ENCODE data around the gene AGBL1. TPM values are rescaled to one million over a fixed set of nuclear protein-coding genes. Genes with fewer than 3 reads are reported as not detected.

AGBL1 gene
- polyA plus RNA-seq, 1 donor (not counting 4 experiments of a cell fraction or from before 2014, with no cell fraction given), result not detected

GRCh38 chr15:86439614-86440013 lies 359.9 kb downstream of the AGBL1 start:
- no peaks in the 10 kb centered on the region for H4K20me1 ChIP-seq (ENCODE audit: control insufficient read depth, extremely low read depth, insufficient read depth, low read length)
- FAIRE-seq (no peak), DNase-seq (ENCODE audit: low read depth, low spot score) (no peak)
- H3K27ac ChIP-seq (ENCODE audit: control insufficient read depth, insufficient read depth, low read length), result no peak overlapping the region
- H3K4me2 ChIP-seq (ENCODE audit: control insufficient read depth, extremely low read depth, insufficient read depth, low read depth, low read length), result no peak overlapping the region
- H3K9me1 ChIP-seq (ENCODE audit: control insufficient read depth, extremely low read depth, insufficient read depth, low read length), result no peaks in the 10 kb centered on the region
- no peak for TF ChIP-seq EZH2 (IDR thresholded peaks at IDR 0.05; ENCODE audit: low read length)
- no peak for TF ChIP-seq CTCF (optimal IDR thresholded peaks at IDR 0.05 in 1 of 3, IDR thresholded peaks at IDR 0.05 in 1 of 3, conservative IDR thresholded peaks at IDR 0.05 in 1 of 3; ENCODE audit: extremely low read depth in 1 of 3, insufficient read depth in 2 of 3, low read length in 3 of 3)
- no peaks in the 10 kb centered on the region for H3K79me2 ChIP-seq (ENCODE audit: control insufficient read depth, insufficient read depth, low read length)
- no peak overlapping the region for H3K9ac ChIP-seq (ENCODE audit: control insufficient read depth, extremely low read depth, insufficient read depth, low read length)
- no peaks in the 10 kb centered on the region for H3K9me3 ChIP-seq (ENCODE audit: control insufficient read depth, low read depth, low read length)
- no peaks in the 10 kb centered on the region for H3K4me1 ChIP-seq (ENCODE audit: control insufficient read depth, extremely low read depth, insufficient read depth, low read length)
- no peak overlapping the region for H3K4me3 ChIP-seq (ENCODE audit: control insufficient read depth in 2 of 3, extremely low read depth in 1 of 3, insufficient read depth in 2 of 3, low read depth in 1 of 3, low read length in 3 of 3)
- dilution Hi-C loops (cut with MboI; ENCODE audit: extremely low pct_ligation_motif_present, low sequenced_read_pairs), result no loop called here
- H2AFZ ChIP-seq (ENCODE audit: control insufficient read depth, low read length), result no peak overlapping the region
- H3K36me3 ChIP-seq (ENCODE audit: control insufficient read depth in 2 of 2, extremely low read depth in 1 of 2, insufficient read depth in 2 of 2, low read length in 2 of 2), result no peaks in the 10 kb centered on the region
- H3K27me3 ChIP-seq (ENCODE audit: control insufficient read depth, extremely low read depth, insufficient read depth, low read length), result no peaks in the 10 kb centered on the region

GRCh38 chr15:86444527-86444926 lies 364.9 kb downstream of the AGBL1 start:
- Histone ChIP-seq H3K27me3 (ENCODE audit: control insufficient read depth, extremely low read depth, insufficient read depth, low read length) (no peaks in the 10 kb centered on the region), H3K36me3 (ENCODE audit: control insufficient read depth in 2 of 2, extremely low read depth in 1 of 2, insufficient read depth in 2 of 2, low read length in 2 of 2) (no peaks in the 10 kb centered on the region), H3K79me2 (ENCODE audit: control insufficient read depth, insufficient read depth, low read length) (no peaks in the 10 kb centered on the region), H3K4me2 (ENCODE audit: control insufficient read depth, extremely low read depth, insufficient read depth, low read depth, low read length) (no peak overlapping the region), H2AFZ (ENCODE audit: control insufficient read depth, low read length) (no peak overlapping the region), H3K27ac (ENCODE audit: control insufficient read depth, insufficient read depth, low read length) (no peak overlapping the region), H3K4me3 (ENCODE audit: control insufficient read depth in 2 of 3, extremely low read depth in 1 of 3, insufficient read depth in 2 of 3, low read depth in 1 of 3, low read length in 3 of 3) (no peak overlapping the region), H4K20me1 (ENCODE audit: control insufficient read depth, extremely low read depth, insufficient read depth, low read length) (no peaks in the 10 kb centered on the region), H3K4me1 (ENCODE audit: control insufficient read depth, extremely low read depth, insufficient read depth, low read length) (no peaks in the 10 kb centered on the region), H3K9me1 (ENCODE audit: control insufficient read depth, extremely low read depth, insufficient read depth, low read length) (no peaks in the 10 kb centered on the region), H3K9ac (ENCODE audit: control insufficient read depth, extremely low read depth, insufficient read depth, low read length) (no peak overlapping the region), H3K9me3 (ENCODE audit: control insufficient read depth, low read depth, low read length) (no peaks in the 10 kb centered on the region)
- TF ChIP-seq EZH2 (IDR thresholded peaks at IDR 0.05; ENCODE audit: low read length) (no peak), CTCF (optimal IDR thresholded peaks at IDR 0.05 in 1 of 3, IDR thresholded peaks at IDR 0.05 in 1 of 3, conservative IDR thresholded peaks at IDR 0.05 in 1 of 3; ENCODE audit: extremely low read depth in 1 of 3, insufficient read depth in 2 of 3, low read length in 3 of 3) (no peak)
- DNase-seq (ENCODE audit: low read depth, low spot score) (no peak), FAIRE-seq (no peak)
- dilution Hi-C loops (cut with MboI; ENCODE audit: extremely low pct_ligation_motif_present, low sequenced_read_pairs), result no loop called here
